Erythroblast (primary cell): ENCODE measurements around the gene MRPL34.

Experiments used
- GATA1 ChIP-seq: IDR thresholded peaks from 2 replicates; pipeline ENCODE4 v1.6.1; 2011; ENCODE audit warnings: low read depth, mild to moderate bottlenecking, control low read depth, low read length, moderate library complexity
- POLR2A ChIP-seq: IDR thresholded peaks from 2 replicates; pipeline ENCODE4 v1.6.1; 2011; ENCODE audit warnings: mild to moderate bottlenecking, low read length

GRCh38 chr19:17283504-17283996 is 22.1 kb upstream of the MRPL34 start:
- TF ChIP-seq POLR2A (no peak), GATA1 (no peak)
